HG02588 (cell line): Measurements from ENCODE around the gene SUPT4H1.

Experiments
- ATAC-seq: cut with Tn5 transposase; IDR thresholded peaks from one replicate; pipeline ENCODE4 v1.9.1; 2021; ENCODE audit warnings: mild to moderate bottlenecking, moderate library complexity; ENCODE audit not compliant: unreplicated experiment

Gene SUPT4H1

GRCh38 chr17:58365185-58365979 is 13.4 kb upstream of the SUPT4H1 start:
- ATAC-seq, result no peak

GRCh38 chr17:58364270-58364942 is 12.4 kb upstream of the SUPT4H1 start:
- no peak for ATAC-seq

- no peak for ATAC-seq
Measured at GRCh38 chr17:58363457-58364185, 11.6 kb upstream of the SUPT4H1 start.

- no peak for ATAC-seq
Measured at GRCh38 chr17:58362368-58363014, 10.5 kb upstream of the SUPT4H1 start.

- no peak for ATAC-seq
Measured at GRCh38 chr17:58360296-58361063, 8.5 kb upstream of the SUPT4H1 start.

- ATAC-seq, result no peak
Measured at GRCh38 chr17:58358408-58359172, 6.6 kb upstream of the SUPT4H1 start.

GRCh38 chr17:58357312-58358297 is 5.6 kb upstream of the SUPT4H1 start:
- ATAC-seq, result no peak

GRCh38 chr17:58356231-58356630 is 4.2 kb upstream of the SUPT4H1 start:
- ATAC-seq, result no peak

GRCh38 chr17:58354541-58355216 is 2.7 kb upstream of the SUPT4H1 start:
- no peak for ATAC-seq

GRCh38 chr17:58353389-58353825 is 1.4 kb upstream of the SUPT4H1 start:
- no peak for ATAC-seq

- peak; percentile 2 for ATAC-seq
Measured at GRCh38 chr17:58352596-58353388, 791 bp upstream of the SUPT4H1 start.

- ATAC-seq, result no peak
Measured at GRCh38 chr17:58351182-58351581, 819 bp downstream of the SUPT4H1 start.

GRCh38 chr17:58348038-58348437 is 4.0 kb downstream of the SUPT4H1 start:
- no peak for ATAC-seq

- ATAC-seq, result no peak
Measured at GRCh38 chr17:58345500-58345899, 6.5 kb downstream of the SUPT4H1 start.

GRCh38 chr17:58344791-58345157 is 7.2 kb downstream of the SUPT4H1 start:
- ATAC-seq, result peak; percentile 39

- peak; percentile 88 for ATAC-seq
Measured at GRCh38 chr17:58344047-58344790, 7.8 kb downstream of the SUPT4H1 start.
